B cell (primary cell): ENCODE results near the gene CCBE1. TPM values are rescaled to one million over a fixed set of nuclear protein-coding genes. Genes with fewer than 3 reads are reported as not detected.

Experiments used
- ATAC-seq: fragments of 200-7000 bp; cut with Tn5 transposase; one replicate; pipeline ENCODE4 v1.10.0; 2021; ENCODE audit warnings: low read depth, mild to moderate bottlenecking, moderate number of reproducible peaks, moderate library complexity
- CTCF ChIA-PET: fragments of 350-600 bp; sonication (Branson Sonifier 250); formaldehyde crosslinking; loops from one replicate; lab custom pipeline; 2021; ENCODE audit warnings: antibody characterized with exemption, inconsistent platforms; lab: Charles Lee
- POLR2A ChIA-PET: fragments of 350-600 bp; sonication (Branson Sonifier 250); formaldehyde crosslinking; loops from one replicate; lab custom pipeline; 2021; ENCODE audit warnings: antibody characterized with exemption; lab: Charles Lee
- DNase-seq: peaks from one replicate; pipeline ENCODE4 v3.0.0; 2013
- H2AFZ ChIP-seq: 2 replicates; pipeline ENCODE4 v1.6.1; 2012; ENCODE audit warnings: mild to moderate bottlenecking, low read depth, low read length; ENCODE audit not compliant: insufficient read depth, poor library complexity, severe bottlenecking
- H3K27ac ChIP-seq, 2 donors: 1 replicate in 1 of 2; 2 replicates in 1 of 2; pipeline ENCODE4 v1.5.1; 2012 to 2013; ENCODE audit warnings: low read length in 2 of 2, mild to moderate bottlenecking in 2 of 2, moderate library complexity in 1 of 2
- H3K27me3 ChIP-seq, 4 experiments: fragments of 200-600 bp in 1 of 4; sonication (generic) in 1 of 4; replicated peaks in 1 of 4; 1 replicate in 2 of 4; 2 replicates in 2 of 4; pipeline versions ENCODE4 v1.6.1 to v1.7.0; 2013 to 2016; ENCODE audit warnings: low read length in 3 of 4, mild to moderate bottlenecking in 2 of 4, mixed read lengths in 1 of 4, moderate library complexity in 1 of 4; ENCODE audit not compliant: insufficient read depth in 4 of 4, control insufficient read depth in 3 of 4; ENCODE audit errors: control extremely low read depth in 1 of 4
- H3K36me3 ChIP-seq, 2 experiments: replicated peaks in 1 of 2; 1 replicate in 1 of 2; 2 replicates in 1 of 2; pipeline versions ENCODE4 v1.6.1 to v1.7.1; 2013; ENCODE audit warnings: low read length in 1 of 2; ENCODE audit not compliant: insufficient read depth in 2 of 2, control insufficient read depth in 1 of 2; ENCODE audit errors: control extremely low read depth in 1 of 2, extremely low read depth in 1 of 2
- H3K4me1 ChIP-seq, 2 donors: fragments of 200-600 bp in 1 of 2; sonication (generic) in 1 of 2; 1 replicate in 1 of 2; 2 replicates in 1 of 2; pipeline versions ENCODE4 v1.5.1 to v1.6.1; 2013 to 2017; ENCODE audit warnings: low read length in 2 of 2; ENCODE audit not compliant: control insufficient read depth in 2 of 2, insufficient read depth in 2 of 2
- H3K4me2 ChIP-seq: replicated peaks from 2 replicates; pipeline ENCODE3; 2012; ENCODE audit warnings: mild to moderate bottlenecking, low read depth, low read length; ENCODE audit not compliant: poor library complexity, severe bottlenecking
- H3K4me3 ChIP-seq, 5 experiments: fragments of 200-600 bp in 1 of 5; sonication (generic) in 1 of 5; 1 replicate in 3 of 5; 2 replicates in 2 of 5; pipeline versions ENCODE4 v1.5.1 to v1.7.0; 2011 to 2016; ENCODE audit warnings: low read length in 4 of 5, mild to moderate bottlenecking in 4 of 5, low read depth in 2 of 5, control low read depth in 1 of 5, moderate library complexity in 1 of 5; ENCODE audit not compliant: insufficient read depth in 1 of 5; ENCODE audit errors: control extremely low read depth in 1 of 5, extremely low read depth in 1 of 5
- H3K79me2 ChIP-seq: fragments of 200-600 bp; sonication (generic); one replicate; pipeline ENCODE4 v1.6.0; 2016; ENCODE audit warnings: low read length; ENCODE audit not compliant: control insufficient read depth, insufficient read depth
- H3K9ac ChIP-seq: fragments of 200-600 bp; sonication (generic); 2 replicates; pipeline ENCODE4 v1.6.1; 2017; ENCODE audit warnings: mild to moderate bottlenecking, low read length, moderate library complexity
- H3K9me3 ChIP-seq, 3 donors: one replicate each; pipeline versions ENCODE4 v1.6.1 to v1.7.1; 2013; ENCODE audit warnings: low read length in 2 of 3; ENCODE audit not compliant: control insufficient read depth in 2 of 3, insufficient read depth in 1 of 3; ENCODE audit errors: control extremely low read depth in 1 of 3
- H4K20me1 ChIP-seq: 2 replicates; pipeline ENCODE4 v1.6.0; 2012; ENCODE audit warnings: mild to moderate bottlenecking, low read length; ENCODE audit not compliant: insufficient read depth, control insufficient read depth, poor library complexity, severe bottlenecking
- H3K27ac Mint-ChIP-seq: one replicate; pipeline ENCODE4 v1.8.0; 2021; ENCODE audit warnings: mixed read lengths
- H3K27me3 Mint-ChIP-seq: one replicate; pipeline ENCODE4 v1.8.0; 2021; ENCODE audit warnings: mixed read lengths
- H3K4me1 Mint-ChIP-seq: one replicate; pipeline ENCODE4 v1.8.0; 2021; ENCODE audit warnings: mixed read lengths
- H3K4me3 Mint-ChIP-seq: one replicate; pipeline ENCODE4 v1.8.0; 2021; ENCODE audit warnings: mixed read lengths
- H3K9me3 Mint-ChIP-seq: one replicate; pipeline ENCODE4 v1.8.0; 2022; ENCODE audit warnings: mixed read lengths; ENCODE audit not compliant: insufficient read depth
- EZH2 ChIP-seq: IDR thresholded peaks from 2 replicates; pipeline ENCODE4 v1.6.1; 2012; ENCODE audit warnings: borderline replicate concordance, low read depth, mild to moderate bottlenecking, moderate library complexity, low read length; ENCODE audit not compliant: insufficient read depth, poor library complexity, severe bottlenecking
- WGBS: methylation state at CpG from one replicate; pipeline ENCODE4 v1.1.5; 2013; ENCODE audit warnings: missing lambda C conversion rate; ENCODE audit not compliant: insufficient coverage; 5-methylcytosine and 5-hydroxymethylcytosine counted together
- intact Hi-C: fragments of 100-400 bp; cut with micrococcal nuclease; formaldehyde crosslinking; loops from one replicate; pipeline ENCODE4 v1.10.0; 2022
- polyA plus RNA-seq: library from polyadenylated mRNA; depleted of rRNA; stranded (reverse); fragments of >200 nt; gene quantifications from 2 replicates; pipeline ENCODE4 v1.2.3, GENCODE V29; 2012
- total RNA-seq, 2 donors: library from RNA; stranded (reverse); fragments of 120-200 nt in 1 of 2; gene quantifications; 1 replicate in 1 of 2; 2 replicates in 1 of 2; pipeline versions ENCODE4 v1.2.3 to v1.2.4, GENCODE V29; 2013 to 2022
- TF ChIP-seq, protein P1 (sequence below): fragments of 200-600 bp; IDR thresholded peaks from one replicate; pipeline ENCODE4 v1.8.0; 2022; ENCODE audit warnings: antibody characterized with exemption, mild to moderate bottlenecking

The CCBE1 gene
- total and polyA plus RNA-seq, 2 donors (not counting 1 experiment from before 2014, with no cell fraction given) = not detected

DNA sequence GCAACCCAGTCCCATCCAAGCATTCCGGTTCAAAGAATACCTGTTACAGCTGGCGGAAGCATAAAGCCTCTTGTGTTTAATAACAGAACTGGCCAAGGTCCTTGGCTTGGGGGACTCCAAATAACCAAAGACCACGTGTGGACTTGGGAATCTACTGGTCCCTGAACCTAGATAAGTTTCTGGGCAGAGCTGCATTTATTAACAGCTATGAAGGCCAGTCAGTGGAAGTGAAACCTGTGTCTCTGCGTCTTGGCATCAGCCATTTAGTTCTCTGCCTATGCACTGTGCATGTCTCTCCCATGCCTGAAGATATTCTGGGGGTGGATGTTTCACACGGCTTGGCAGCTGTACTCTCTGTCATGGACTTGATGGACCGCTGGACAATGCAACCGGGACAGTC, 137.7 kb downstream of the CCBE1 start:
- TF ChIP-seq, protein P1, sequence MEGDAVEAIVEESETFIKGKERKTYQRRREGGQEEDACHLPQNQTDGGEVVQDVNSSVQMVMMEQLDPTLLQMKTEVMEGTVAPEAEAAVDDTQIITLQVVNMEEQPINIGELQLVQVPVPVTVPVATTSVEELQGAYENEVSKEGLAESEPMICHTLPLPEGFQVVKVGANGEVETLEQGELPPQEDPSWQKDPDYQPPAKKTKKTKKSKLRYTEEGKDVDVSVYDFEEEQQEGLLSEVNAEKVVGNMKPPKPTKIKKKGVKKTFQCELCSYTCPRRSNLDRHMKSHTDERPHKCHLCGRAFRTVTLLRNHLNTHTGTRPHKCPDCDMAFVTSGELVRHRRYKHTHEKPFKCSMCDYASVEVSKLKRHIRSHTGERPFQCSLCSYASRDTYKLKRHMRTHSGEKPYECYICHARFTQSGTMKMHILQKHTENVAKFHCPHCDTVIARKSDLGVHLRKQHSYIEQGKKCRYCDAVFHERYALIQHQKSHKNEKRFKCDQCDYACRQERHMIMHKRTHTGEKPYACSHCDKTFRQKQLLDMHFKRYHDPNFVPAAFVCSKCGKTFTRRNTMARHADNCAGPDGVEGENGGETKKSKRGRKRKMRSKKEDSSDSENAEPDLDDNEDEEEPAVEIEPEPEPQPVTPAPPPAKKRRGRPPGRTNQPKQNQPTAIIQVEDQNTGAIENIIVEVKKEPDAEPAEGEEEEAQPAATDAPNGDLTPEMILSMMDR = no peak
- TF ChIP-seq EZH2 = no peak
- Histone ChIP-seq H3K27ac (no peak overlapping the region), H3K9me3 (peaks cover 0 to 9% (median 0%) of the 10 kb centered on the region in 3 donors), H3K4me3 (no peak overlapping the region), H3K4me2 (no peak overlapping the region), H3K4me1 (no peaks in the 10 kb centered on the region), H3K27me3 (no peaks in the 10 kb centered on the region), H2AFZ (no peak overlapping the region), H3K36me3 (no peaks in the 10 kb centered on the region), H3K79me2 (no peaks in the 10 kb centered on the region), H3K9ac (no peak overlapping the region), H4K20me1 (no peaks in the 10 kb centered on the region)
- intact Hi-C loops = no loop called here
- ChIA-PET CTCF (interaction anchor here (0.6 kb wide), 1 partner anchor 251 kb away, joined by 3 read pairs; no protein-coding TSS in a partner anchor), POLR2A (no interaction called here)
- Mint-ChIP-seq H3K27ac (no peak overlapping the region), H3K9me3 (peaks cover 9% of the 10 kb centered on the region), H3K4me1 (no peaks in the 10 kb centered on the region), H3K27me3 (peaks cover 5% of the 10 kb centered on the region), H3K4me3 (no peak overlapping the region)
- WGBS = 81% methylated on average over 7 of the region's 7 CpGs
- ATAC-seq (no peak), DNase-seq (no peak)

DNA sequence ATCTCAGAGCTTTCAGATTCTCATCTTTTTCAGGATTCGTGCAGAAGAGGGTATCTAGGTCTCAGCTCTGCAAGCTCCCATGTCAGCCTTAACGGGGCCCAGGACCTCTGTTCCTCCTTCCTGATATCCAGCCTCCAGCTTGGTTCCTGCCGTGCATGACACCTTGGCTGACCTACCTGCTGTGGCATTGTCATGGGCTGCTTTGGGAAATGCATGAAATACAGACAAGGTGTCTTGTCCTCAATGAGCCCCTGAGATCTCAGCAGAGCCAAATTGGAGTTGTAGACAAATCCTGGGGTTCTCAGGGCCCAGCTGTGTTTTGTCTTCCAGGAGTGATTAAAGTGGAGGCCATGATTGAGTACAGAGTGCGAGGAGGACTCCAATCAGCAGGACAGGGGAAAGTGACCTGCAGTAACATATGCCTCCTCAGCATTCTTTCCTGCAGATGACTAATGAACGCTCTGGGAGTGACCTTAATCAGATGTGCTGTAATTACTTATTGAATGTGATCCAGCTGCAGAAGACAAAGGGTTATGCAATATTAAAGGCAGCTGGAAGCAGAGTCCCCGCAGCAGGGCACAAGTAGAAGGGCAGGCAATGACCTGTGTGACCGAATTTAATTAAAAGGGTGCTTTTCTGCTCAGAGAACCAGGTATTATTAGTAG, 141.1 kb downstream of the CCBE1 start:
- 91% methylated on average over 5 of the region's 7 CpGs for WGBS
- peaks cover 0 to 9% (median 0%) of the 10 kb centered on the region in 3 donors for H3K9me3 ChIP-seq
- Mint-ChIP-seq H3K9me3 (peaks cover 10% of the 10 kb centered on the region), H3K27ac (no peak overlapping the region), H3K4me3 (no peak overlapping the region), H3K27me3 (no peaks in the 10 kb centered on the region), H3K4me1 (no peaks in the 10 kb centered on the region)
- DNase-seq = no peak
- H3K4me2 ChIP-seq = no peak overlapping the region
- no peaks in the 10 kb centered on the region for H3K27me3 ChIP-seq
- ATAC-seq = no peak
- H3K27ac ChIP-seq = no peak overlapping the region
- H3K36me3 ChIP-seq = no peaks in the 10 kb centered on the region
- H4K20me1 ChIP-seq = no peaks in the 10 kb centered on the region
- H3K4me1 ChIP-seq = no peaks in the 10 kb centered on the region
- ChIA-PET CTCF (no interaction called here), POLR2A (no interaction called here)
- TF ChIP-seq, protein P1 = no peak
- TF ChIP-seq EZH2 = no peak
- H3K9ac ChIP-seq = no peak overlapping the region
- no peak overlapping the region for H2AFZ ChIP-seq
- intact Hi-C loops = no loop called here
- no peaks in the 10 kb centered on the region for H3K79me2 ChIP-seq
- H3K4me3 ChIP-seq = no peak overlapping the region
